Measurements from ENCODE around the gene SLC15A1. TPM values are rescaled to one million over a fixed set of nuclear protein-coding genes. Genes with fewer than 3 reads are reported as not detected.

SLC15A1 gene
- polyA plus RNA-seq, 1 donor (not counting 4 experiments of a cell fraction or from before 2014, with no cell fraction given), result 0.10 TPM

- FAIRE-seq (no peak), DNase-seq (ENCODE audit: low read depth, low spot score) (no peak)
- no peak overlapping the region for H3K9ac ChIP-seq (ENCODE audit: control insufficient read depth, extremely low read depth, insufficient read depth, low read length)
- no peaks in the 10 kb centered on the region for H3K9me1 ChIP-seq (ENCODE audit: control insufficient read depth, extremely low read depth, insufficient read depth, low read length)
- no peak for TF ChIP-seq EZH2 (IDR thresholded peaks at IDR 0.05; ENCODE audit: low read length)
- TF ChIP-seq CTCF (optimal IDR thresholded peaks at IDR 0.05 in 1 of 3, IDR thresholded peaks at IDR 0.05 in 1 of 3, conservative IDR thresholded peaks at IDR 0.05 in 1 of 3; ENCODE audit: extremely low read depth in 1 of 3, insufficient read depth in 2 of 3, low read length in 3 of 3), result no peak
- no peak overlapping the region for H3K27ac ChIP-seq (ENCODE audit: control insufficient read depth, insufficient read depth, low read length)
- no peak overlapping the region for H3K4me3 ChIP-seq (ENCODE audit: control insufficient read depth in 2 of 3, extremely low read depth in 1 of 3, insufficient read depth in 2 of 3, low read depth in 1 of 3, low read length in 3 of 3)
- H4K20me1 ChIP-seq (ENCODE audit: control insufficient read depth, extremely low read depth, insufficient read depth, low read length), result no peaks in the 10 kb centered on the region
- no peaks in the 10 kb centered on the region for H3K27me3 ChIP-seq (ENCODE audit: control insufficient read depth, extremely low read depth, insufficient read depth, low read length)
- dilution Hi-C loops (cut with MboI; ENCODE audit: extremely low pct_ligation_motif_present, low sequenced_read_pairs), result no loop called here
- H3K4me2 ChIP-seq (ENCODE audit: control insufficient read depth, extremely low read depth, insufficient read depth, low read depth, low read length), result no peak overlapping the region
- no peak overlapping the region for H2AFZ ChIP-seq (ENCODE audit: control insufficient read depth, low read length)
- H3K4me1 ChIP-seq (ENCODE audit: control insufficient read depth, extremely low read depth, insufficient read depth, low read length), result no peaks in the 10 kb centered on the region
- H3K9me3 ChIP-seq (ENCODE audit: control insufficient read depth, low read depth, low read length), result no peaks in the 10 kb centered on the region
- no peaks in the 10 kb centered on the region for H3K36me3 ChIP-seq (ENCODE audit: control insufficient read depth in 2 of 2, extremely low read depth in 1 of 2, insufficient read depth in 2 of 2, low read length in 2 of 2)
- no peaks in the 10 kb centered on the region for H3K79me2 ChIP-seq (ENCODE audit: control insufficient read depth, insufficient read depth, low read length)
Measured at GRCh38 chr13:98685146-98685545, 67.3 kb downstream of the SLC15A1 start.

GRCh38 chr13:98681049-98681448, 71.4 kb downstream of the SLC15A1 start:
- no peak overlapping the region for H2AFZ ChIP-seq (ENCODE audit: control insufficient read depth, low read length)
- no peak for DNase-seq (ENCODE audit: low read depth, low spot score)
- H3K9ac ChIP-seq (ENCODE audit: control insufficient read depth, extremely low read depth, insufficient read depth, low read length), result no peak overlapping the region
- no peak overlapping the region for H3K27ac ChIP-seq (ENCODE audit: control insufficient read depth, insufficient read depth, low read length)
- no peak for TF ChIP-seq CTCF (optimal IDR thresholded peaks at IDR 0.05 in 1 of 3, IDR thresholded peaks at IDR 0.05 in 1 of 3, conservative IDR thresholded peaks at IDR 0.05 in 1 of 3; ENCODE audit: extremely low read depth in 1 of 3, insufficient read depth in 2 of 3, low read length in 3 of 3)
- TF ChIP-seq EZH2 (IDR thresholded peaks at IDR 0.05; ENCODE audit: low read length), result no peak
- FAIRE-seq, result no peak
- no peaks in the 10 kb centered on the region for H3K27me3 ChIP-seq (ENCODE audit: control insufficient read depth, extremely low read depth, insufficient read depth, low read length)
- no peaks in the 10 kb centered on the region for H3K9me3 ChIP-seq (ENCODE audit: control insufficient read depth, low read depth, low read length)
- H3K79me2 ChIP-seq (ENCODE audit: control insufficient read depth, insufficient read depth, low read length), result no peaks in the 10 kb centered on the region
- H3K36me3 ChIP-seq (ENCODE audit: control insufficient read depth in 2 of 2, extremely low read depth in 1 of 2, insufficient read depth in 2 of 2, low read length in 2 of 2), result no peaks in the 10 kb centered on the region
- H3K9me1 ChIP-seq (ENCODE audit: control insufficient read depth, extremely low read depth, insufficient read depth, low read length), result no peaks in the 10 kb centered on the region
- peaks cover 28% of the 10 kb centered on the region for H3K4me1 ChIP-seq (ENCODE audit: control insufficient read depth, extremely low read depth, insufficient read depth, low read length)
- H3K4me3 ChIP-seq (ENCODE audit: control insufficient read depth in 2 of 3, extremely low read depth in 1 of 3, insufficient read depth in 2 of 3, low read depth in 1 of 3, low read length in 3 of 3), result no peak overlapping the region
- H4K20me1 ChIP-seq (ENCODE audit: control insufficient read depth, extremely low read depth, insufficient read depth, low read length), result no peaks in the 10 kb centered on the region
- dilution Hi-C loops (cut with MboI; ENCODE audit: extremely low pct_ligation_motif_present, low sequenced_read_pairs), result no loop called here
- no peak overlapping the region for H3K4me2 ChIP-seq (ENCODE audit: control insufficient read depth, extremely low read depth, insufficient read depth, low read depth, low read length)

All from keratinocyte (primary cell).